MCF 10A (cell line): ENCODE results near the gene AZIN2. TPM values are rescaled to one million over a fixed set of nuclear protein-coding genes. Genes with fewer than 3 reads are reported as not detected.

Experiments used
- BruUV-seq: library from RNA; stranded (reverse); fragments of 400-500 nt; replicated peaks from 2 replicates; lab custom pipeline; 2021; lab: Mats Ljungman, UMichigan
- CTCF ChIA-PET: fragments of 300-600 bp; sonication (Branson Sonifier 250); formaldehyde crosslinking; extraction: SDS; loops from one replicate; lab custom pipeline; 2021; ENCODE audit warnings: antibody characterized with exemption, inconsistent platforms; lab: Yijun Ruan, JAX
- POLR2A ChIA-PET: fragments of 300-600, 350-650 bp; sonication (Branson Sonifier 250); formaldehyde crosslinking; extraction: SDS; loops from one replicate; lab custom pipeline; 2020; ENCODE audit warnings: antibody characterized with exemption, inconsistent platforms; lab: Yijun Ruan, JAX
- DNase-seq: peaks from one replicate; pipeline ENCODE4 v3.0.0-alpha.2; 2018; ENCODE audit not compliant: unreplicated experiment
- H3K27ac Mint-ChIP-seq: one replicate; pipeline ENCODE4 v1.8.0; 2022; ENCODE audit warnings: mild to moderate bottlenecking, low read depth, mixed read lengths; ENCODE audit not compliant: unreplicated experiment
- H3K27me3 Mint-ChIP-seq: one replicate; pipeline ENCODE4 v1.8.0; 2022; ENCODE audit warnings: mixed read lengths; ENCODE audit not compliant: insufficient read depth, unreplicated experiment
- H3K36me3 Mint-ChIP-seq: one replicate; pipeline ENCODE4 v1.8.0; 2022; ENCODE audit warnings: mild to moderate bottlenecking, moderate library complexity, mixed read lengths; ENCODE audit not compliant: insufficient read depth, unreplicated experiment
- H3K4me1 Mint-ChIP-seq: one replicate; pipeline ENCODE4 v1.8.0; 2022; ENCODE audit warnings: mixed read lengths; ENCODE audit not compliant: insufficient read depth, unreplicated experiment
- H3K4me3 Mint-ChIP-seq: one replicate; pipeline ENCODE4 v1.8.0; 2022; ENCODE audit warnings: mild to moderate bottlenecking, moderate library complexity, mixed read lengths; ENCODE audit not compliant: unreplicated experiment
- H3K9me3 Mint-ChIP-seq: one replicate; pipeline ENCODE4 v1.8.0; 2022; ENCODE audit warnings: mixed read lengths; ENCODE audit not compliant: unreplicated experiment
- intact Hi-C: fragments of 100-400 bp; cut with micrococcal nuclease; formaldehyde crosslinking; loops from 2 replicates; pipeline ENCODE4 v1.14.1; 2022
- total RNA-seq: library from RNA; stranded (reverse); gene quantifications from 2 replicates; pipeline ENCODE4 v1.2.3, GENCODE V29; 2022
- TF ChIP-seq, protein P1 (sequence below): fragments of 200-600 bp; IDR thresholded peaks from one replicate; pipeline ENCODE4 v1.8.0; 2022; ENCODE audit warnings: antibody characterized with exemption, mild to moderate bottlenecking; ENCODE audit not compliant: unreplicated experiment

AZIN2 gene
- total RNA-seq, 1 experiment from 2014 or later: 1.6 TPM

DNA sequence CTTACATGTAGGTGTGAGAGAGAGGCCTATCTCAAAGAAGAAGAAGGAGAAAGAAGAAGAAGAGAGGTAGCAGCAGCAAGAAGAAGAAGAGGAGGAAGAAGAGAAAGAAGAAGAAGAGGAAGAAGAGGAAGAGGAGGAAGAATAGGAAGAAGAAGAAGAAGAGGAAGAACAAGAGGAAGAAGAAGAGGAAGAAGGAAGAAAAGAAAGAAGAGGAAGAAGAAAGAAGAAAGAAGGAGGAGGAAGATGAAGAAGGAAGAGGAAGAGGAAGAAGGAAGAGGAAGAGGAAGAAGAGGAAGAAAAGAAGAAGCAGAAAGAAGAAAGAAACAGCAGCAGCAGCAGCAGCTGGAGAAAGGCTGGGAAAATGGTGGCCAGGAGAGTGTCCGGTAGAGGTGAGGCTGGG is 10.3 kb upstream of the AZIN2 start:
- no TSS peak for BruUV-seq
- CTCF ChIA-PET: interaction anchor here (0.6 to 0.9 kb wide), 2 partner anchors 15 to 197 kb away, joined by 4 read pairs; no protein-coding TSS in a partner anchor
- POLR2A ChIA-PET: no interaction called here
- intact Hi-C loops: no loop called here
- Mint-ChIP-seq H3K4me1 (peaks cover 14% of the 10 kb centered on the region), H3K27me3 (no peaks in the 10 kb centered on the region), H3K36me3 (no peaks in the 10 kb centered on the region), H3K4me3 (no peak overlapping the region), H3K9me3 (peaks cover 12% of the 10 kb centered on the region), H3K27ac (peak overlapping the region; percentile 11)
- DNase-seq: no peak
- TF ChIP-seq, protein P1, sequence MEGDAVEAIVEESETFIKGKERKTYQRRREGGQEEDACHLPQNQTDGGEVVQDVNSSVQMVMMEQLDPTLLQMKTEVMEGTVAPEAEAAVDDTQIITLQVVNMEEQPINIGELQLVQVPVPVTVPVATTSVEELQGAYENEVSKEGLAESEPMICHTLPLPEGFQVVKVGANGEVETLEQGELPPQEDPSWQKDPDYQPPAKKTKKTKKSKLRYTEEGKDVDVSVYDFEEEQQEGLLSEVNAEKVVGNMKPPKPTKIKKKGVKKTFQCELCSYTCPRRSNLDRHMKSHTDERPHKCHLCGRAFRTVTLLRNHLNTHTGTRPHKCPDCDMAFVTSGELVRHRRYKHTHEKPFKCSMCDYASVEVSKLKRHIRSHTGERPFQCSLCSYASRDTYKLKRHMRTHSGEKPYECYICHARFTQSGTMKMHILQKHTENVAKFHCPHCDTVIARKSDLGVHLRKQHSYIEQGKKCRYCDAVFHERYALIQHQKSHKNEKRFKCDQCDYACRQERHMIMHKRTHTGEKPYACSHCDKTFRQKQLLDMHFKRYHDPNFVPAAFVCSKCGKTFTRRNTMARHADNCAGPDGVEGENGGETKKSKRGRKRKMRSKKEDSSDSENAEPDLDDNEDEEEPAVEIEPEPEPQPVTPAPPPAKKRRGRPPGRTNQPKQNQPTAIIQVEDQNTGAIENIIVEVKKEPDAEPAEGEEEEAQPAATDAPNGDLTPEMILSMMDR: no peak

DNA sequence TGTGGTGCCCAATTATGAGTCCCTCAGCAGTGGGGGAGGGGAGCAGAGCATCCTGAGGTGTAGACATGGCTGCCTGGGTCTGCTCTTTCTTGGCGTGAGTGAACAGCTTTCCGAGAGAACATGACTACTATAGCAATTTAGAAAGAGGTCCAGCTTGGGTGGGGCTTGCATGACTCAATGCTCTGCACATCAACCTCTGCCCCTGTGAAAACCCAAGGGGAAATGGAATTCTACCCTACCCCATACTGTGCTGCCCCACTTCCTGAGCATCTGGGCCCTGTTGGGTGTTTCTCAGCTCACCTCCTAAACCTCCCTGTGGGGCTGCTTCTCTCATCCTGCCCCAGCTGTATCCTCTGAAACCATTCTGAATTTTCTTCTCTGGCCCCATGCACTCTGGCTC is 8.2 kb upstream of the AZIN2 start:
- ChIA-PET POLR2A (interaction anchor here (0.6 kb wide), 1 partner anchor 1296 kb away, joined by 3 read pairs; no protein-coding TSS in a partner anchor), CTCF (interaction anchor here (1.0 to 1.5 kb wide), 2 partner anchors 16 to 55 kb away, joined by 5 to 6 read pairs; no protein-coding TSS in a partner anchor)
- no peak overlapping the region for H3K27ac Mint-ChIP-seq
- peaks cover 8% of the 10 kb centered on the region for H3K4me1 Mint-ChIP-seq
- intact Hi-C loops: no loop called here
- BruUV-seq: no TSS peak
- DNase-seq: no peak
- H3K9me3 Mint-ChIP-seq: peaks cover 9% of the 10 kb centered on the region
- H3K36me3 Mint-ChIP-seq: no peaks in the 10 kb centered on the region
- H3K4me3 Mint-ChIP-seq: no peak overlapping the region
- TF ChIP-seq, protein P1: no peak
- H3K27me3 Mint-ChIP-seq: no peaks in the 10 kb centered on the region

DNA sequence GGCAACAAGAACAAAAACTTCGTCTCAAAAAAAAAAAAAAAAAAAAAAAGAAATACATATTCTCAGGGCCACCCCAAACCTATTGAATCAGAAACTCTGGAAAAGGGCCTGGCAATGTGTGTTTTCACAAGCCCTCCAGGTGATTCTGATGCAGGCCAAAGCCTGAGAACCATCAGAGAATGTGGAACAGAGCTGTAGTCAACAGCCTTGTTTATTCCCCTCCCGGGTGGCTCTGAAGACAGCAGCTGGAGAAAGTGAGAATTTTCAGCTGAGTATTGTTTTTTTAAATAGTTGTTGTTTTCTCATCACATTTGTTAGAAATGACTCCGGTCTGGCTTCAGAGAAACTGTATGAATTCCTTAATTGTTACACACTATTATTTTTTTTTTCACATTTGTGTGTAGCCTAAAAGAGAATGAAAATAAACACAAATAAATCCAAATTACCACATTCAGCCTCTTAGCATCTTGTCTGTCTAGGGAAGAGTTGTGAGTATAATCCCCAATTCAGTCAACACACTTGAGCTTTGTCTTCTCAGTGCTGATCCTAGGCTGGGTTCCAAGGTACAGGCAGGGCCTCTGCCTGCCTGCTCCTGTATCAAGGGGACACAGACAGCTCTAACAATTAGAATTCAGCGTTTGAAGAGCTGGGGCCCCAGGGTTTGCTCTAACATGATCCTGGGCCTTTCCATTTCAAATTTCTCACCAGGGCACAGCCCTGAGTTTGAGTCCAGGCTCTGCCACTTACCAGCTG is 6.6 kb upstream of the AZIN2 start:
- Mint-ChIP-seq H3K27ac (no peak overlapping the region), H3K4me3 (no peak overlapping the region), H3K9me3 (peaks cover 9% of the 10 kb centered on the region), H3K27me3 (no peaks in the 10 kb centered on the region), H3K36me3 (no peaks in the 10 kb centered on the region), H3K4me1 (no peaks in the 10 kb centered on the region)
- ChIA-PET POLR2A (interaction anchor here (0.6 to 0.9 kb wide), 2 partner anchors 9 to 230 kb away, joined by 3 read pairs; no protein-coding TSS in a partner anchor), CTCF (interaction anchor here (0.6 to 1.2 kb wide), 6 partner anchors 12 to 1727 kb away, joined by 3 to 5 read pairs (median 4); no protein-coding TSS in a partner anchor)
- DNase-seq: no peak
- TF ChIP-seq, protein P1: no peak
- no TSS peak for BruUV-seq
- intact Hi-C loops: no loop called here

GRCh38 chr1:33078030-33078591 is 2.8 kb upstream of the AZIN2 start:
- no peaks in the 10 kb centered on the region for H3K27me3 Mint-ChIP-seq
- TF ChIP-seq, protein P1: no peak
- H3K36me3 Mint-ChIP-seq: no peaks in the 10 kb centered on the region
- ChIA-PET CTCF (interaction anchor here (0.7 to 1.3 kb wide), 2 partner anchors 22 to 207 kb away, joined by 3 to 7 read pairs; no protein-coding TSS in a partner anchor), POLR2A (interaction anchor here (0.7 to 1.0 kb wide), 2 partner anchors 15 to 203 kb away, joined by 3 read pairs; no protein-coding TSS in a partner anchor)
- no TSS peak for BruUV-seq
- intact Hi-C loops: no loop called here
- H3K4me3 Mint-ChIP-seq: no peak overlapping the region
- no peak for DNase-seq
- H3K4me1 Mint-ChIP-seq: peaks cover 20% of the 10 kb centered on the region
- H3K9me3 Mint-ChIP-seq: no peaks in the 10 kb centered on the region
- no peak overlapping the region for H3K27ac Mint-ChIP-seq
